GM21528 (cell line): ENCODE data around the gene JMJD4.
"Not testable (repeated sequence)": the region's sequence is repeated elsewhere in the genome, so short reads cannot be mapped to it uniquely, and the experiment has no call there.

Experiments
- ATAC-seq: cut with Tn5 transposase; IDR thresholded peaks from one replicate; pipeline ENCODE4 v1.9.1; 2021; ENCODE audit warnings: mild to moderate bottlenecking, moderate library complexity; ENCODE audit not compliant: unreplicated experiment, low FRiP score

The JMJD4 gene

DNA sequence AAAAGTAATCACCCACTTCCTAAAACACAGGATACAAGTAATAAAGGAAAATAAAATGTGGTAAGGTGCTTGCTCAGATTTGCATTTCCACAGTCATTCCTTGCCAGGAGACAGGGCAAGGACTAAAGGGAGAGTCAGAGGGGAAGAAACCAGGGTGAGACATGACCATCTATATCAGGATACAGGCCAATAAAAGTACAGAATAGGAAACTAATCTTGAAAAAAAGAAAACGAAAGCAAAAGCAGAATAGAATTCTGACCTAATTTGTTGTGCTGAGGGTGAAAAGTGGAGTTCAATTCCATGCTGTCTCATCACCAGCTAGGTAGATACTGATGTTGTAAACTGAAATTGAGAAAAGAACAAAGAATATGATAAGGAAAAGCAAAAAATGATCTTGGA is 27.3 kb downstream of the JMJD4 start:
- no peak for ATAC-seq

DNA sequence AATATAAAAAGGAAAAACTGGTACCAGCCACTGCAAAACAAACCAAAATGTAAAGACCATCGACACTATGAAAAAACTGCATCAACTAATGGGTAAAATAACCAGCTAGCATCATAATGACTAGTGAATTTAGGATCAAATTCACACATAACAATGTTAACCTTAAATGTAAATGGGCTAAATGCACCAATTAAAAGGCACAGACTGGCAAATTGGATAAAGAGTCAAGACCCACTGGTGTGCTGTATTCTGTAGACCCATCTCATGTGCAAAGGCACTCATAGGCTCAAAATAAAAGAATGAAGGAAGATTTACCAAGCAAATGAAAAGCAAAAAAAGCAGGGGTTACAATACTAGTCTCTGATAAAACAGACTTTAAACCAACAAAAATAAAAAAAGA is 33.5 kb downstream of the JMJD4 start:
- ATAC-seq, result not testable (repeated sequence)

- ATAC-seq, result no peak
Observed at GRCh38 chr1:227697321-227697864, 37.7 kb downstream of the JMJD4 start.

DNA sequence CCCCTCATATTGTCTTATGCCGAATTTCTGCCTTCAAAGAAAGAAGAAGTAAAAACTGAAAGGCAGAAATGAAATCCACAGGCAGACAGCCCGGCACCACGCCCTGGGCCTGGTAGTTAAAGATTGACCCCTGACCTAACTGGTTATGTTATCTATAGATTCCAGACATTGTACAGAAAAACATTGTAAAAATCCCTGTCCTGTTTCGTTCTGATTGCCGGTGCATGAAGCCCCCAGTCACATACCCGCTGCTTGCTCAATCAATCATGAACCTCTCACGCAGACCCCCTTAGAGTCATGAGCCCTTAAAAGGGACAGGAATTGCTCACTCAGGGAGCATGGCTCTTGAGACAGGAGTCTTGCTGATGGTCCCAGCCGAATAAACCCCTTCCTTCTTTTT is 49.3 kb downstream of the JMJD4 start:
- no peak for ATAC-seq
